ENCODE data around the gene TAF12.

- TF ChIP-seq CTCF (IDR thresholded peaks at IDR 0.05) (no peak), USF2 (CRISPR knock-in tag; IDR thresholded peaks at IDR 0.05) (no peak)
Observed at GRCh38 chr1:28560886-28561285, 82.0 kb downstream of the TAF12 start.
